ENCODE data around the gene ACTR10.
A peak's percentile ranks its signal among the peaks of the same experiment; 100 is the strongest.

Gene ACTR10

GRCh38 chr14:58200846-58201245 lies 897 bp downstream of the ACTR10 start:
- no peak for DNase-seq
- Histone ChIP-seq H3K27me3 (ENCODE audit: insufficient read depth, low read depth, severe bottlenecking) (no peaks in the 10 kb centered on the region), H3K4me3 (ENCODE audit: low read depth, low read length) (peak overlapping the region; percentile 98), H3K27ac (no peak overlapping the region; the same call in 1 of the 2 replicates), H3K36me3 (peaks cover 9% of the 10 kb centered on the region), H3K9me3 (ENCODE audit: severe bottlenecking) (no peaks in the 10 kb centered on the region)
- no peak for TF ChIP-seq CTCF (IDR thresholded peaks at IDR 0.05; ENCODE audit: low read depth, low read length)

- no peaks in the 10 kb centered on the region for H3K9me3 ChIP-seq (ENCODE audit: severe bottlenecking)
- no peak for DNase-seq
- no peak overlapping the region for H3K4me3 ChIP-seq (ENCODE audit: low read depth, low read length)
- peaks cover 27% of the 10 kb centered on the region for H3K36me3 ChIP-seq
- H3K27ac ChIP-seq = no peak overlapping the region
- no peaks in the 10 kb centered on the region for H3K27me3 ChIP-seq (ENCODE audit: insufficient read depth, low read depth, severe bottlenecking)
- TF ChIP-seq CTCF (IDR thresholded peaks at IDR 0.05; ENCODE audit: low read depth, low read length) = no peak
These were observed 13.2 kb downstream of the ACTR10 start for GRCh38 chr14:58213176-58213575.

GRCh38 chr14:58215191-58215914 lies 15.4 kb downstream of the ACTR10 start:
- Histone ChIP-seq H3K27ac (no peak overlapping the region), H3K36me3 (peaks cover 15% of the 10 kb centered on the region), H3K27me3 (ENCODE audit: insufficient read depth, low read depth, severe bottlenecking) (no peaks in the 10 kb centered on the region), H3K9me3 (ENCODE audit: severe bottlenecking) (no peaks in the 10 kb centered on the region), H3K4me3 (ENCODE audit: low read depth, low read length) (no peak overlapping the region)
- no peak for TF ChIP-seq CTCF (IDR thresholded peaks at IDR 0.05; ENCODE audit: low read depth, low read length)
- DNase-seq = no peak

- TF ChIP-seq CTCF (IDR thresholded peaks at IDR 0.05; ENCODE audit: low read depth, low read length) = no peak
- H3K9me3 ChIP-seq (ENCODE audit: severe bottlenecking) = no peaks in the 10 kb centered on the region
These were observed 16.6 kb downstream of the ACTR10 start for GRCh38 chr14:58216544-58216943.

GRCh38 chr14:58227096-58227819 lies 27.3 kb downstream of the ACTR10 start:
- no peak overlapping the region for H3K4me3 ChIP-seq (ENCODE audit: low read depth, low read length)
- no peak overlapping the region for H3K27ac ChIP-seq
- H3K27me3 ChIP-seq (ENCODE audit: insufficient read depth, low read depth, severe bottlenecking) = no peaks in the 10 kb centered on the region
- no peaks in the 10 kb centered on the region for H3K9me3 ChIP-seq (ENCODE audit: severe bottlenecking)
- TF ChIP-seq CTCF (IDR thresholded peaks at IDR 0.05; ENCODE audit: low read depth, low read length) = no peak
- no peak for DNase-seq
- H3K36me3 ChIP-seq = peaks cover 8% of the 10 kb centered on the region

More at GRCh38 chr14:58216544-58216943, 16.6 kb downstream of the ACTR10 start:
- H3K27me3 ChIP-seq (ENCODE audit: insufficient read depth, low read depth, severe bottlenecking) = no peaks in the 10 kb centered on the region
- H3K27ac ChIP-seq = no peak overlapping the region
- no peak overlapping the region for H3K4me3 ChIP-seq (ENCODE audit: low read depth, low read length)
- H3K36me3 ChIP-seq = peaks cover 12% of the 10 kb centered on the region
- DNase-seq = no peak
